C1 segment of cervical spinal cord (tissue), 14 donors: ENCODE data around the gene POU3F3.

Source experiments
- DNase-seq, 14 donors: peaks; one replicate each; lab custom pipeline; 2025; lab: John Stamatoyannopoulos, UW

Gene POU3F3

DNA sequence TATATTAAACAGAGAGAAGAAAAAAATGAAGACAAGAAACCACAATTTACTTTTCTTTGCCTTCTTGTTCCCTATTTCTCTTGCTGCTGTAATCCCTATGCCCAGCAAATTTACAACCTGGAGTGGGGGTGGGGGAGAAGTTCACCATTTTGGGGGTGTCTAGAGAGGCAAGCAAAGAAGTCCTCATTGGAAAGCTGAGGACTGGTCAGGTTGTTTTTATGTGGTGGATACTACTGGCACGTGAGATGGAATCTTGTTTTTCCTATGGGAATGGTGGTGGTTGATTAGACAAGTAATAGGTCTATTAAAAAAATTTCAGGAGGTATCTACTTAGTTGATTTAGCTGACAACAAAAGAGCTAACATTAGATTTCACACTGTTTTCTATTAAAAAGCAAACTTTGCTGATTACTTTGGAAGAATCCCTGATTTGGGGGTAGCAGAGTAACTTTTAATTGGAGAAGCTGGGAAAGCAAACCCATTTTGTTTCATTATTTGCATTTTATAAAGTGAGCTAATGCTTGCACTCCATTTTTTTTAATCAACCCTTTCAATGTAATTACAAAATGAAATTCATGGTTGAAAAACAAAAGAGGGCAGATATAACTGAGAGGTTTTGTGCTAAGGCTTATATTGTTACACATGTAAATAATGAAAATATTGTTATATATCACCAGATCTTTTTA is 6.0 kb downstream of the POU3F3 start:
- no peak for DNase-seq

DNA sequence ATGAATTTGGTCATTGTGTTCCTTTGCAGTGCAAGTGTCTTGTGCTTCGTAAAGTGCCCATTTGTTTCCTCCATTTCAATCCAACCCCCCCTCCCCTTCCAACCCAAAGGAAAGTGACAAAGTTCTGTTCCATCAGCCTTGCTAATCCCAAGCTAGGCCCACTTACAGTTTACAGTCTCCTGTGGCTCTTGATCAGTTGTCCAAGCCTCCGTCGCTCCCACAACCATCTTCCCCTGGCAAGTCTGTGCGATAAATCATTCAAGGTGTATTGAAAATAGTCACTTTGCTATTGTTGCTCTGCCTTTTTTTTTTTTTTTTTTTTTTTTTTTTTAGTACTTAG is 6.5 kb downstream of the POU3F3 start:
- peak in 1 of 14 donors; percentile 45 for DNase-seq

DNA sequence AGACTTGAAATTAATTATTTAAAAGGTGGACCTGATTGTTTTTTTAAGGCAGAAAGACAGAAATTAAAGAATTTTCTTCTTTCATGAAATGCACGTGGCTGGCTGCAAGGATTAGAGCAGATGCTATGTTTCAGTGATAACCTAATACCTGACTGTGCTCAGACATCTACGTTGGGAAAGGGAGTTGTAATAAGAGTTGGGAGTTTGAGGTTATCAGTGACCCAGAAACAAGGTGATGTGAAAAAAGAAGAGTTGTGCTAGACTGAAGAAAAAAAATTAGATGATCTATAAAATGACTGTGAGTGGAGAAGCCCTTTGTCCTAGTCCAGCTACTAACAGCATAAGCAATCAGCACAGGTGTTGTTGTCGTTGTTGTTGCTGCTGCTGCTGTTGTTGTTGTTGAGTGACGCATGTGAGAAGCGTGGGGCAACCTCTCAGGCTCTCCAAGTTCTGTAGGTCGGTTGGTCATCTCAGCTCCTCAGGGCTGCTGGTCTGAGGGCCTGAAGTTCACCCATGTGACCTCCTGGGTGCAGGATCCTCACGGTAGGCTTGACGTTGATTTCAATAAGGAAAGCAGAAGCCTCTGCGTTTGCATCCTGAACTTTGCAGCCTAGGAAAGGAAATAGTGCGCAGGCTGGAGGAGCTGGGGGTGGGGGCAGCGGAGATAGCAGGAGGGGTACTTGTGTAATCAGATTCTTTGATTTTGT is 7.6 kb downstream of the POU3F3 start:
- peak in 1 of 14 donors; percentile 33 for DNase-seq

DNA sequence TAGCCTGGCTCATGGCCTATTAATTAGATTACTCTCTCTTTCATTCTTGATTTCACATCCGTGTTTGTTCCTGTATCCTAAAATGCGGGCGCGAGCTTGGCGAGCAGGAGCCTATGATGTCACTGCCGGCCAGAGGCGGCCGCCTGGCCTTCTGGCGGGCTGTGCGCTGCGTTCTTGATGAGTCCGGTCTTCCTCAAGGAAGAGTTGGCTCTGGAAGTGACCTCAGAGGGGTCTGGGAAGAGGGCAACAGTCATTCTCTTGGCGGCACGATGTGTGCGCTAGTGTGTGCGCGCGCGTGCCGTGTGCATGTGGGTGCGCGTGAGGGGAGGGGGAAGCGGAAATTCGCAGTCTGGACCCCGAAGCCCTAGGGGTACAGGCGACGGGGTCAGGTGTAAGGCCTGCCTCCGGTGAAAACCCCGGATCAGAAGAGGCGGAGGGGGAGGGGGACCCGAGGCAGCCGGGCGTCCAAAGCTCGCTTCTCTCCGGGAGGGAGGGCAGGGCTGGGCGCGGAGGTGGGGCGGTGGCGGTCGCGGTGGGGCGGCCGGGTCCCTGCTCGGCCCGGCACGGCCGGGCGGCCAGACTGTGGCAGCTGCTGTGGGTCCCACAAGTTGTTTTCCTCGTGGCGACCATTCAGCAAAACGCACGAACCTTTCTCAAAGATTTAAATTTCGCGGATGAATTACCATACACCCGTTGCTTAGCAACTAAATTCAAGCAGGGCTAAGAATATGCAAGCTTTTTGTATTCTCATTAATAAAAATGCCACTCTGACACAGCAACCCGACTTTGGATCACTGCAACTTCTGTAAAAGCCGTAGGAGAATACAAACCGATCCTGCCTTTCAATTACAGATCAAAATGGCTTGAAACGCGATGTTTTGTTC is 8.4 kb downstream of the POU3F3 start:
- peak in 9 of 14 donors; percentile 33 to 87 (median 72) for DNase-seq

DNA sequence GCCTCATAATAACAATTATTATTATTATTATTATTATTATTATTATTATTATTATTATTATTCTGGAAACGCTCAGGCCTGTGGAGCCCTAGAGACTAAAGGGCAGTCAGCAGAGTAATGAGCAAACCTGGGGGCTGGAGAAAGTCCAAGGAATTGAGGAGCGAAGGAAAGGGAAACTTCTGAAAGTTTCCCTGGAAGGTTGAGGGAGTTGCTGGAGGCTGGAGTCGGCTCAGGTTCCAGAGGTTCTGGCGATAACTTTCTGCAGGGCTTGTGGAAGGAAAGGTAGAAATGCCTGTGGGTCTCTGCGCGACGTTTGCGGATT is 9.2 kb downstream of the POU3F3 start:
- DNase-seq, result no peak

DNA sequence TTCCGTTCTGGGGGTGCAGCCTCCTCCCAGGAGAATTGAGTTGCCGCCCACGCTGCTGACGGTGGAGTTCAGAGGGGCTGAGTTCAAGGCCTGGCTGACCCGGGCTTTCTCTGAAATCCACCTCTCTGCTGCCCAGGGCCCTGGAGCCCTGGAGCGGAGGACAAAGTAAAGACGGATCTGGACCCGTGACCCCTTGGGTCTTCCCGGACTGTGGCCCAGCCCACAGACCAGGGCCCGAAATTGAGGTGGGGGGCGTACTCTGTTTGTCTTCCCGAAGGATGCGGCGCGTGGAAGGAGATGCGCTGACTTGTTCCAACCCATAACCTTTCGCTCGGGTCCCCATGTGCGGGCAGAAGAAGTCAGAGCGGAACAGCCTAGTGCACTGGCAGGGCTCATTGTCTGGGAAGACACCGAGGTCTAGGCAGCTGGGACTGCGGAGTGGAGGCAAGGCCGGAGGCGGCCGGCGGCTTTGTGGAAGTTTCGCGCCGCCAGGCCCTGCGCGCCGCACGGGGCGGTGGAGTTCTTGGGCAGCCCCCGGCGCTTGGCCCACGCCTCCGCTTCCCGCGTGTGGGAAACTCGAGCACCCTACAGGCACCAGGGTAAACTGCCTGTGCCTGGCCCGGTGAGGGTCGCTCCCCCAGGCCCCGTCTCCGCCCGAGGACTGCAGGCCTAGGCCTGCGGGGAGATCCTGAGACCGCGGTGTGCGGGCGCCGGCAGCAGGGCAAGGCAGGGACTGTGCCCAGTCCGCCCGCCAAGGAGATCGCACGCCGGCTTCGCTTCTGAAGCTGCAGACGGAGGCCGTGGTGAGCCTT is 9.8 kb downstream of the POU3F3 start:
- DNase-seq, result peak in 4 of 14 donors; percentile 40 to 67 (median 64)

DNA sequence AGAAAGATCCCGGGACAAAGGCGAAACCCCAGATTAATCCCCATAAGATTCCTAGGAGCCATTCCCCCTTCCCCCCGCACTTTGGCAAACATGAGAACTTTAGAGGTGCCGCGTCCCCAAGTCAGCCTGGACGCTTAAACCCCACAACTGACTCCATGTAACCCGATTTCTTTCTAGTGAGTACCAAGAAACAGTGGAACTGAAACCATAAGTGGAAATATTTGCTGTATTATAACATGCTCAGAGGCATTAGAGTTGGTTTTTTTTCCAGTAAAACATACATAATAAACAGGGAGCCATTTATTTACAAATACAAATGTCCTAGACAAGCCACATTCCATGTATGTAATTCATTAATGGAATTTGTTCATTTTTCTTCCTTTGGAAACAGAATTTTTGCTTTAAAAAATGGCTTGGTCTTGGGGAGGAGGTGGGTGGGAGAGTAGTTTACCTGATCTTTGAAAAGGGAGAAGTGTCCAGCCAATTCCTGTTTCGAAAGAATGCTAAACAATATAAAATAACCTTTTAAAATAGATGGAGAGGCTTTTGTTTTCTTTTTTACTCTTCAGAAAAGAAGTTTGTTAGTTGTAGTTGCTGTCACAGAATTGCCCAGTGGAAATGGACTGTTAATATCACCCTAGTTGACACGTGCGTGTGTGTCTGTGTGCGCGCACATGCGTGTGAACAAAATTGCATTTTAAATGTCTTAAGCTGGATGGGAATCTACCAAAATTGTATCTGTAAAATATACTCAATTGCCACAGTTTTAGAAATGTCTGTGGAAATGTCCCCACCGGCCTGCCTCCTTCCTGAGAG is 10.6 kb downstream of the POU3F3 start:
- DNase-seq, result no peak

DNA sequence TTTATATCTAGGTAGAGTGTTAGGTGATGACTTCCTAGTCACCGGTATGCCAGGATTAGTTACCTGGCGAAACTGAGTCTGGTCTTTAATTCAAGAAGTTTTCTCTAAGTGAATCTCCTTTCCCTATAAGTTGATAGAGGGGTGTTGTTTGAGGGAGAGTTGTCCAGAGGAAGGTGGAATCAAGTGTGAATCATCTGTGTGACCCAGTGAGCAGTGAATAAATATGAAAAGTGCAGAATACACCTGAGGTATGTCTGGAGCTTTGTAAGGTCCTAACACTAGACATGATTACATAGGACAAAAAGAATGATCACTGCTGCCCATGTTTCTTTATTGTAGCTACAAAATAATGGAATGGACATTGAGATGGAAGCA is 11.2 kb downstream of the POU3F3 start:
- DNase-seq, result no peak

DNA sequence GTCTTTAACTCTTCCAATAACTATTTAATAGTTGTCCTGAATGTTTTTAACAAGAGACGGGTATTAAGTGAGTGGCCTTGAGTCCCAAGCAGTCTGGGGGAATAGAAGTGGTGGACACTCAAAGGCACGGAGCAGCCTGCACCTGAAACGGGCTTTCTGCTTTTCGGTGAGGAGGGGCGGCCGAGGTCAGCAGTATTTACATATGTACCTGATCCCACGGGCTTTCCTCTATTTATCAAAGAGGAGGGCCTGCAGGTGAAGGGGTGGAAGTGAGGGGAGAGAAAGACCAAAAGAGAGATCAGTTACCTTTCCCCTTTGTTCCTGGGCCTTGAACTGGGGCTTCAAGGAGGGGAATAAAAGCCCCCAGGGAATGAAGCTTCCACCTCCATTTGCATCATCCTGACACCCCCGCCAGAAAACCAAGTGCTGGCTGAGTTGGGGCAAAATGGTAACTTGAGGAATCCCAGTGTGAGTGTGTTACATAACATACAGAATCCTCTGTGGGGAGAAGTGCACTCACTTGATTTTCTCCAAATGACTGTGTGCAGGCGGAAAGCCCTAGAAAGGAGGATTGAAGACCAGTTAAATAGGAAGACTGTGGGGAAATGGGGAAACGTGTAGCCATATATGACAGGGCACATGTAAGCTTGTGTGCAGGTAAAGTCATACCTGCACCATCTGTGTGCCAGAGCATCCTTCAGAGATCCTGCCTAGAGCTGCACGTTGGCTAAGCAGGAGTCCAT is 12.4 kb downstream of the POU3F3 start:
- DNase-seq, result no peak

DNA sequence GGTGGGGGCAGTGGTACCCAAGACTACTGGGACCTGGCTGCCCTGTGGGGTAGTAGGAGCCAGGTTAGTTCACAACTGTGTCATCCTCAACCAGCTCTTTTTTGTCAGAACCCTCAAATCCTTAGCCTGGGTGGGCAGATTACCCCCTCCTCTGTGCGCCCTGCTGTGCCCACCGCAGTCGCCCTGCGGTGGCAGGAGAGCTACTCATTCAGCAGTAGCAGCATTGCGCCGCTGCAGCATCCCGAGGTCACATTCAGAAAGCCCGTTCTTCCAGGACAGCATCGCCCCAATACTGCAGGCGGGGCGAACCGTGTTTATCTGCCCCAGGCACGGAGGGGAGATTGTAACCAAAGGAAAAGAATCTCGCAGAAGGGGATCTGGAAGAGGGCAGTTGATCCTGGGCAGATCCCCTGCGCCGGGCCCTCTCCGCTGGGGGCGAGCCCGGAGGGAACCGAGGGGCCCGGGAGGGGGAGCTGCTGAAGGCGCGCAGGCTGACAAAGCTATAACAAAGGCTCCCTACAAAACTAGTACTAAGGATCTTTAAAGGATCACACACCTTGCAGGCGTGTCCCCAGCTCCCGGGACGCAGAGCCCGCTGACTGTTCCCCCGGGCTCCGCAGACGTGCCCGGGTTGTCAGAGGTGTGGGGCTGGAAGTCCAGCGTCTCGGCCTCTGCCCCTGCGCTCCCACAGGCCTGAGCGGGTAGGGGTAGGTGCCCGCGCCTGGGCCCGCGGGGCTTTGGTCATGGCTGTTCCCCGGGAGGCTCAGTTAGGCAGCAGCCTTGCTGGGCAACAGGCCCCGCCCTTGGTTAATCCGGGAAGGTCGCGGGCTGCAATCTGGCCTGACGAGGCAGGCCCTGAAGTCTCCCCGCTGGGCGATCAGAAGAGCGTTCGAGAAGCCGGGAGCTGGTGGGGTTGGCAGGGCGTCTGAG is 13.2 kb downstream of the POU3F3 start:
- peak in 5 of 14 donors; percentile 16 to 81 (median 61) for DNase-seq

DNA sequence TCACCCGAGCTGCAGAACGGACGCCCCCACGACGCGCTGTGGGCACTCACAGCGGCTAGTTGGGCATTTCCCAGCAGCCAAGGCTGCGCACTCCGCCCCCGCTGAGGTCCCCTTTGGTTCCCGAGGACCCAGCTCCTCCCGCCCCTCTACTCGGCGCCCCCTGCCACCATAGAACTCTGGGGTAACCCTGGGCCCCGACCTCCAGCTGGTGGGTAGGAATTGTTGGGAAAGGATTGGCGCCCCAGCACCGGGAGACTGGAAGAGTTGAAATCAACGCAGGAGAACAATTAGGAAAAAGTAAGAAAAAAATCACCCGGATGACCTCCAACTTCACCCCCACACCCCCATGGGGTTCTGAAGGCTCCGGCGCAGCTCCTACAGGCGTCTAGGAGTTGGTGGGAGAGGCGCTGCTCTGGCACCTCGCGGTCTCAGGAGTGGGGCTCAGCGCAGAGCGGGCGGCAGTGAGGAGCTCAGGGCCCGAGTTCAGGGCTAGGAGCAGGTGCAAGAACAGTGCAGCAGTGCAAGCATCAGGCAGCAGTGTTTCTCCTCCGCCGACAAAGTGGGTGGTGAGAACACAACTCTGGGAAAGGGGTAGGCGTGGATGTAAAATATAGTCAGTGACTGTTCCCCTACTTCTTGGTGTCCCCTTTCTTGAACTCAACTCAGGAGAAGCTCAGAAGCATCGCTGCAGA is 14.0 kb downstream of the POU3F3 start:
- DNase-seq, result no peak

DNA sequence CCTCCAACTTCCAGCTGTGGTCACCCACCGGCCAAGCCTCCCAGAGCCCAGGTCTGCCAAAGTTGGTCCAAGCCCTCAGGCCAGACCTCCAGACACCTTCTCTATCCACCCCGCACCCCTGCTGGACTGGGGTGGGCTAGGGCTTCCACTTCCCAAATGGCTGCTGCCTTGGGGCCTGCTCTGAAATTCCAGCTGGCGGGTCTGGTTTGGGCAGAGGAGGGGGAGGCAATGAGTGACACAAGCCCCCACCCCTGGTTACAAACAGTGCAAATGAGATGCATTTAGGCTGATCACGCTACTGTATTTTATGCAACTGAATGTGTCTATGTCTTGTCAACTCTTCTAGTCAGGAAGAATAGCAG is 14.6 kb downstream of the POU3F3 start:
- no peak for DNase-seq

DNA sequence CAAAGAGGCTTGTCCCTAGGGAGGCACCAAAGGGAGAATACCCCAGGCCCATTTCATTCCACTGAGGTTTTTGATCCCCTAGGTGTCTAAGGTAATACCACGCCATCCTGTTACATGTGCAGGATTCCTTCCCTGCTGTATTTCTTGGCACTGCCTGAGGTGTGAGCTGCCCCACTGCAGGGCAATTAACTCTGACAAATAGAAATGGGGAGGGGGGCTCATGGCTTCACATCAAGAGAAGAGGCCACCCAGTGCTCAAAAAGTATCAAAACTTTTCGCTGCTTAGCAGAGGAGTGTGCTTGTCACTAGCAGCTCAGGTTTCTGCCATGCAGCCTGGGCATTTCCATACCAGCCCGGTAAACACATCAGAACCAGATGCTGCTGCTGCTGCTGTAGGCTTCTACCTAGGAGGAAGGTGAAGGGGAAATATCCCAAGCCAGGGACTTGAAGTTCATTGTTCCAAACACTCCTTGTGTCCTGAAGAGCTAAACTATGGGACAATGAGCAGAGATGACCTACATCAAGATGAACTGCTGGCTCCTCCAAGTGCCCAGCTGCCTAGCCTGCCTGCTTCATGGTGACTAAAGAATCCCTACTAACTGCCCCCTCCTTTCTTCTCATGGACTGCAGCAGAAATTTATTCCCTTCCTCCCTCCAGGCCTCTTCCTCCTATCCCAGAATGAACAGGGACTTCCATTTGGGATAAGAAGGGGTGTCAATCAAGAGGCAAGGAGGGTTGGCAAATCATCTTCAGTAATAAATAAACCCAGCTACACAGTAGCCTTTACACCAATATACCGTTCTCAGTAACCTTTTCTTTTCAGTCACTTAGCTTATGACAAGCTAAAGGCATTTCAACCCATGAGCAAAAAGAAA is 16.4 kb downstream of the POU3F3 start:
- DNase-seq, result no peak

DNA sequence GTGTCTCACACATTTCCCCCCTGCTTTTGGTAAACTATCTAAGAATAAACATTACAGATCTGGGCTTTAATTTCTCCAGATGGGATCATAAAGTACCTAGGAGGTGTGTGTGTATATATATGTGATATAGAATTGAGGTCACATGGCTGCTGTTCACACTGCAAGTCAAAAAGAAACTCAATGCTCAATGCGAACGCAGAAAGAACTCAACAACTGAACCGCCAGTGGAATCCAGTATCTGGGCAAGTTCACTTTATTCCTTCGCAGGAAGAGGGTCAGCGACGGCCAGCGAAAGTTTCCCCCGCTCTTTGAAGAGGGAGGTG is 17.7 kb downstream of the POU3F3 start:
- no peak for DNase-seq

DNA sequence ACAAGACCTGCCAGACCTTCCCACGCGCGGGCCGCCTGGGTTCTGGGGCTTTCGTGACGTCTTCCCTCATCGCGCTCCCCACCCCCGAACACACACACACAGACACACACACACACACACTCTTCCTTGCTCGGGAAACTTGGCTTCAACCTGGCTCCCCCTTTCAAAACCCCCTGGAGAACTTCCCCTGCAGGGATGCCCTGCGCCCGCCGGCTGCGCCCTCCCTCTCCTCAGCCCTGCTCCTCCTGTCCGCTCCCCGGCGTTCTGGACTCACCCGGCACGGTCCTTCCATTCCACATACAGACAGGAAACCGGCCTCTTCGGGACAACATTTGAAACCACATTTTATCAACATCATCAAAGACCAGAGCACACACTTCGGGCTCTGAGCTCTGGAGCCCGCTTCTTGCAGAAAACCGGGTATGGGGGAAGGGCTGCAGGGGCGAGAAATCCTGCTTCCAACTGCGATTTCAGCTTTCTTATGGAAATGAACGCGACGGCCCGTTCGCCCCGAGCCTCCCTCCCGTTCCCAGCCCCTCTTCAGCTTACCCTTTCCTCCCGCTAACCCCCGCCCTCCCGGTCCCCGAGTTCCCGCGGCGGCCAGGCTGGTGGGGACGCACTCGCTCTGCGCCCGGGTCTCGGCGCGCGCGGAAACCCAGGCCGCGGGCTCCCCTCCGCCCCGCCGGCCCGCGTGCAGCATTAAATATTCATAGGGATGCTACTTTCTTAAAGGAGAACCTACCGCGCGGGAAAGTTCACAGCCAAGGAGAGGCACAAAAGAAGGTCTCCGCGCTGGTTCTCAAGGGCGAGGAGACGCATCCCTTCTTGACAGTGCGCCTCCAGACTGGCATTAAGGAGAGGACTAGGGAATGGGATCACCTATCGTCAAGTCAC is 18.3 kb downstream of the POU3F3 start:
- peak in 7 of 14 donors; percentile 19 to 79 (median 53) for DNase-seq

DNA sequence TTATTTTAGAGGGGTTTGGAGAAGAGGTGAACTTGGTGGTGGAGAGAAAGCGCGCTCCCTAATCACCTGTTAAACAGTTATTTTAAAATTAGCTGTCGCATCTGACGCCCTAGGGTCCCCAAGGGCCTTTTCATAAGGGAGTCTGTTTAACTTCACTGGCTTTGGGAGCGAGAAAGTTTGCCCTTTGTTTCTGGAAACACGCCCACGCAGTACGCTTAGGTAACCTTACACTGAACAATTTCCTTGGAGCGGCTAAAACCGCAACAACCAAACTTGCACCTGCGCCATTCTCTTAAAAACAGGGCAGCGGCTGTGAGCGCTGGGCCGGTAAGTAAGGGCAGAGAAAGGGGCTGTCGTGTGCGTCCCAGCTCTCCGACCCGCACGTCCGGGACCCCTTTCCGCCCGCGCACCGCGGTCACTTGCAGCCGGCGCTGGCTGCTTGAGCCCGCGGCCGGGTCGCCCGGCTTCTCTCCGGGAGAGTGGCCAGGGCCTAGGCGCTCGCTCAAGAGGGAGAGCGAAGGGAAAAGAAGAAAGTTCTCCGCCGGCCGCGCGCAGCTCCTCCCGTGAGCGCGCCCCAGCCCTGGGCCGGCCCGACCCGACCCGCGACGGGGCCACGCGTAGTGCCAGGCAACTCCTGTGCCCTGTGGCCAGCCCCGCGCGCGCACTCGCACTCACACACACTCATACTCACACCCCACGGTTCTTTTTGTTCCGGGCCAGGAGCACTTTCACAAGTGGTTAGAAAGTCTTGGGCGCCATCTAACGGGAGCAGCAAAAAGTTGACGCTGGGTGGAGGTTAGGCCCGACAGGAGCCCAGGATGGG is 19.2 kb downstream of the POU3F3 start:
- peak in 11 of 14 donors; percentile 31 to 87 (median 81) for DNase-seq
